Heart right ventricle (tissue), 16 donors: Measurements from ENCODE around the gene HOXB9. TPM values are rescaled to one million over a fixed set of nuclear protein-coding genes. Genes with fewer than 3 reads are reported as not detected.

Experiments used
- ATAC-seq, 8 donors: fragments of 200-7000 bp; cut with Tn5 transposase; one replicate each; pipeline ENCODE4 v1.9.1; 2020; ENCODE audit warnings: mild to moderate bottlenecking in 8 of 8, moderate library complexity in 8 of 8, moderate number of reproducible peaks in 1 of 8
- DNase-seq, 2 donors: peaks; one replicate each; pipeline ENCODE4 v3.0.0-alpha.2; 2020
- H3K27ac ChIP-seq, 10 donors: fragments of 200-600 bp; sonication (generic) in 2 of 10; one replicate each; pipeline versions ENCODE4 v1.5.0 to v1.8.0; 2020 to 2022; ENCODE audit warnings: mild to moderate bottlenecking in 3 of 10
- H3K27me3 ChIP-seq, 7 donors: fragments of 200-600 bp; one replicate each; pipeline ENCODE4 v1.8.0; 2021 to 2022; ENCODE audit warnings: mild to moderate bottlenecking in 2 of 7
- H3K36me3 ChIP-seq, 9 donors: fragments of 200-600 bp; sonication (generic) in 1 of 9; one replicate each; pipeline versions ENCODE4 v1.5.0 to v1.8.0; 2020 to 2022; ENCODE audit warnings: mild to moderate bottlenecking in 2 of 9
- H3K4me1 ChIP-seq, 9 donors: fragments of 200-600 bp; sonication (generic) in 1 of 9; one replicate each; pipeline versions ENCODE4 v1.5.0 to v1.8.0; 2020 to 2022; ENCODE audit warnings: mild to moderate bottlenecking in 4 of 9
- H3K4me3 ChIP-seq, 10 donors: fragments of 200-600 bp; sonication (generic) in 2 of 10; one replicate each; pipeline versions ENCODE4 v1.5.0 to v1.8.0; 2020 to 2022; ENCODE audit warnings: mild to moderate bottlenecking in 7 of 10, moderate library complexity in 2 of 10
- H3K9me3 ChIP-seq, 11 donors: fragments of 200-600 bp in 10 of 11; sonication (generic) in 2 of 11; one replicate each; pipeline versions ENCODE4 v1.5.0 to v1.8.0; 2013 to 2022; ENCODE audit warnings: mild to moderate bottlenecking in 2 of 11, control low read depth in 1 of 11, moderate library complexity in 1 of 11
- WGBS, 2 donors: extraction: QIAGEN DNeasy Blood & Tissue Kit; methylation state at CpG; one replicate each; pipeline ENCODE4 v1.1.7; 2013; ENCODE audit warnings: inconsistent platforms in 1 of 2; 5-methylcytosine and 5-hydroxymethylcytosine counted together
- intact Hi-C, 10 donors: fragments of 100-400 bp; cut with DNase I; formaldehyde crosslinking; loops; one replicate each; pipeline versions ENCODE4 v1.11.1 to v1.14.2; 2022
- polyA plus RNA-seq, 2 donors: library from polyadenylated mRNA; stranded (reverse); fragments of 200-250 nt; gene quantifications; one replicate each; pipeline ENCODE4 v1.2.3, GENCODE V29; 2013
- total RNA-seq, 10 donors: library from RNA; stranded (reverse); fragmentation: NEBNext Ultra II Directional in 3 of 10; extraction: Animal tissue kit (Norgen Biotek cat#: 25700) in 3 of 10; gene quantifications; one replicate each; pipeline versions ENCODE4 v1.2.1 to v1.2.4, GENCODE V29; 2021 to 2023
- TF ChIP-seq, protein P1 (sequence below), 9 donors: fragments of 200-600 bp; sonication (generic) in 2 of 9; IDR thresholded peaks; one replicate each; pipeline versions ENCODE4 v1.5.0 to v1.8.0; 2021 to 2022; ENCODE audit warnings: antibody characterized with exemption in 9 of 9, mild to moderate bottlenecking in 5 of 9, moderate library complexity in 1 of 9
- donor health status: Arrhythmogenic right ventricular cardiomyopathy.
- donor health status: ischemic (EF 13 %, LVEDD 7.1; RV severe dilation, severe dysfunction).
- donor health status: healthy with polysubstance abuse.
- donor health status: DM: no; HTN: yes; CAD: no.
- donor health status: DM: no; HTN: no; CAD: no.
- donor health status: ischemic (EF 25% LVEDD 6.9; RV normal size, moderate dysfunction).
- donor health status: ischemic (EF 25% LVEDD 5.7; RV mildly dilated, moderate dysfunction).
- donor health status: healthy.
- donor health status: DM: yes; HTN: yes; CAD: no.
- donor health status: Ischemic cardiomyopathy.
- donor health status: ischemic (EF 35%, LVEDD 5.7; RV mildly dilated, moderate dysfunction).
- donor health status: nonischemic (EF 11% LVEDD 7.7; RV severe dilation, severe dysfunction).
- donor health status: DM: yes; HTN: yes; CAD: no.
- donor health status: PGD.
- donor health status: ischemic (EF 29% LVEDD 5.4; RV normal size, mild dysfunction).
- donor health status: nonischemic (EF 23%, LVEDD 6.1; RV moderate dilation, normal function).

HOXB9 gene
- total and polyA plus RNA-seq, 12 donors: not detected

DNA sequence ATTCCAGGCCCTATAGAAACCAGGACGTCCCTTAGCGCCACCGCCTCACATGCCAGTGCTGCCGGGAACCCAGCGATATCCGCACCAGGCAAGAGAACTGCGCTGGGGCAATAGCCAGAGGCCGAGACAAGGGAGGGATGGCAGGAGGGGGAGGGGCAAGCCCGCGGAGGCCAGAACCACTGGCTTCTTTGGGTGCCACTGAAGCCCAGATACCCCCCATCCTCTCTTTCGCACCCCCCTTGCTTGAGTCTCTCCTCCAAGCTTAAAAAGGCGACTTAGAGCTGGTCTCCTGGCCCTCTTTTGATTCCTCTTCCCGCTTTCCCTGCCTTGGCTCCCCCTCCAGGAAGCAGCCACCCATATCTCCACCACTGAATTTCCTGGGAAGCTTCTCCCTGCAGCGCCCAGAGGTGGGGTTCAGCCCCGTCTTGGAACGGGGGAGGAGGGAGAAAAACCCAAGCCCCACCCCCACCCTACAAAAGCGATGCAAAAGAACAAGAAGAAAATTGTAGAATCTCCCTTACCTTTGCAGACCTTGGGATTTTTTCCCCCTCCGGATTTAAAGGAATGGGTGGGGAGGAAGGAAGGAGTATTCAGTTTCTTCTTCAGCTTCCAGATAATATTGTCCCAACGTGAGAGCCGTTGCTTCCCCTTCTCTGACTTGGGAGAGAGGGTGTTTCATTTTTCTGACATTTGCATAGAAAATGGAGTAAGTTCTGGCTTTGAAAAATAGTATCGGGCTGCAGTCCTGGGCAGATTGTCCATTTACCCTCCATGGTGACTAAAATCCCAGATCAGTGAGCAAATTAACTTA, 22.0 kb downstream of the HOXB9 start:
- WGBS, 2 donors: 4 to 8% methylated on average over 21 of the region's 21 CpGs
- Histone ChIP-seq H3K9me3 (peaks cover 0 to 8% (median 0%) of the 10 kb centered on the region in 11 donors), H3K4me1 (peaks cover 0 to 10% (median 4%) of the 10 kb centered on the region in 9 donors), H3K27ac (no peak overlapping the region), H3K4me3 (no peak overlapping the region), H3K27me3 (peaks cover 71 to 100% (median 99%) of the 10 kb centered on the region in 7 donors), H3K36me3 (no peaks in the 10 kb centered on the region)
- intact Hi-C loops: no loop called here
- DNase-seq (no peak), ATAC-seq (no peak)
- TF ChIP-seq, protein P1, sequence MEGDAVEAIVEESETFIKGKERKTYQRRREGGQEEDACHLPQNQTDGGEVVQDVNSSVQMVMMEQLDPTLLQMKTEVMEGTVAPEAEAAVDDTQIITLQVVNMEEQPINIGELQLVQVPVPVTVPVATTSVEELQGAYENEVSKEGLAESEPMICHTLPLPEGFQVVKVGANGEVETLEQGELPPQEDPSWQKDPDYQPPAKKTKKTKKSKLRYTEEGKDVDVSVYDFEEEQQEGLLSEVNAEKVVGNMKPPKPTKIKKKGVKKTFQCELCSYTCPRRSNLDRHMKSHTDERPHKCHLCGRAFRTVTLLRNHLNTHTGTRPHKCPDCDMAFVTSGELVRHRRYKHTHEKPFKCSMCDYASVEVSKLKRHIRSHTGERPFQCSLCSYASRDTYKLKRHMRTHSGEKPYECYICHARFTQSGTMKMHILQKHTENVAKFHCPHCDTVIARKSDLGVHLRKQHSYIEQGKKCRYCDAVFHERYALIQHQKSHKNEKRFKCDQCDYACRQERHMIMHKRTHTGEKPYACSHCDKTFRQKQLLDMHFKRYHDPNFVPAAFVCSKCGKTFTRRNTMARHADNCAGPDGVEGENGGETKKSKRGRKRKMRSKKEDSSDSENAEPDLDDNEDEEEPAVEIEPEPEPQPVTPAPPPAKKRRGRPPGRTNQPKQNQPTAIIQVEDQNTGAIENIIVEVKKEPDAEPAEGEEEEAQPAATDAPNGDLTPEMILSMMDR (IDR thresholded peaks at IDR 0.05): no peak

- Histone ChIP-seq H3K27ac (no peak overlapping the region), H3K9me3 (peaks cover 0 to 8% (median 0%) of the 10 kb centered on the region in 11 donors), H3K4me1 (peaks cover 0 to 28% (median 15%) of the 10 kb centered on the region in 9 donors), H3K4me3 (peak overlapping the region in 1 of 10 donors; percentile 3), H3K36me3 (no peaks in the 10 kb centered on the region), H3K27me3 (peaks cover 68 to 100% (median 99%) of the 10 kb centered on the region in 7 donors)
- DNase-seq (no peak), ATAC-seq (no peak)
- TF ChIP-seq, protein P1 (IDR thresholded peaks at IDR 0.05): no peak
- 4 to 11% methylated on average over 35 of the region's 35 CpGs for WGBS, 2 donors
- intact Hi-C loops: no loop called here
Measured at GRCh38 chr17:48601539-48602425, 24.4 kb downstream of the HOXB9 start.

GRCh38 chr17:48601207-48601538, 25.0 kb downstream of the HOXB9 start:
- Histone ChIP-seq H3K36me3 (no peaks in the 10 kb centered on the region), H3K27ac (no peak overlapping the region), H3K4me3 (no peak overlapping the region), H3K9me3 (peaks cover 0 to 8% (median 0%) of the 10 kb centered on the region in 11 donors), H3K27me3 (peaks cover 67 to 100% (median 99%) of the 10 kb centered on the region in 7 donors), H3K4me1 (peaks cover 3 to 34% (median 16%) of the 10 kb centered on the region in 9 donors)
- intact Hi-C loops: no loop called here
- WGBS, 2 donors: 19 to 23% methylated on average over 4 of the region's 4 CpGs
- ATAC-seq: no peak
- TF ChIP-seq, protein P1 (IDR thresholded peaks at IDR 0.05): no peak
- DNase-seq: no peak
